Stomach (tissue), 9 donors: ENCODE data around the gene TRIM17. TPM values are rescaled to one million over a fixed set of nuclear protein-coding genes. Genes with fewer than 3 reads are reported as not detected.
A peak's percentile ranks its signal among the peaks of the same experiment; 100 is the strongest.

Source experiments
- DNase-seq, 2 donors: peaks; one replicate each; pipeline versions ENCODE4 v3.0.0 to v3.0.0-alpha.2; 2013 to 2019
- H3K27ac ChIP-seq, 5 donors: fragments of 200-600 bp in 4 of 5; sonication (generic) in 4 of 5; one replicate each; pipeline ENCODE4 v1.5.1; 2013 to 2019; ENCODE audit warnings: mild to moderate bottlenecking in 1 of 5, moderate library complexity in 1 of 5
- H3K27me3 ChIP-seq, 3 donors: fragments of 200-600 bp; sonication (generic); one replicate each; pipeline ENCODE4 v1.5.1; 2017 to 2019; ENCODE audit warnings: mixed run types in 1 of 3
- H3K36me3 ChIP-seq, 4 donors: fragments of 200-600 bp; sonication (generic); 1 replicate in 3 of 4; 2 replicates in 1 of 4; pipeline ENCODE4 v1.5.1; 2016 to 2019
- H3K4me1 ChIP-seq, 4 donors: fragments of 200-600 bp; sonication (generic); one replicate each; pipeline ENCODE4 v1.5.1; 2016 to 2019
- H3K4me3 ChIP-seq, 4 donors: fragments of 200-600 bp; sonication (generic) in 3 of 4; one replicate each; pipeline ENCODE4 v1.5.1; 2016 to 2019; ENCODE audit warnings: mild to moderate bottlenecking in 1 of 4
- H3K9me3 ChIP-seq, 4 donors: fragments of 200-600 bp; sonication (generic); one replicate each; pipeline ENCODE4 v1.5.1; 2016 to 2019
- CTCF ChIP-seq, 7 experiments: fragments of 450-650 bp in 4 of 7; fragments of 200-600 bp in 3 of 7; sonication (generic) in 3 of 7; IDR thresholded peaks; one replicate each; pipeline ENCODE4 v1.5.1; 2016 to 2019; ENCODE audit warnings: antibody characterized with exemption in 7 of 7, control low read depth in 2 of 7, mild to moderate bottlenecking in 1 of 7
- EP300 ChIP-seq: sonication (generic); formaldehyde crosslinking; IDR thresholded peaks from one replicate; pipeline ENCODE4 v1.6.1; 2017; ENCODE audit warnings: antibody characterized with exemption
- POLR2A ChIP-seq, 4 donors: fragments of 450-650 bp; IDR thresholded peaks; one replicate each; pipeline ENCODE4 v1.6.1; 2016; ENCODE audit warnings: antibody characterized with exemption in 4 of 4, control low read depth in 2 of 4, mild to moderate bottlenecking in 1 of 4, moderate library complexity in 1 of 4
- POLR2AphosphoS5 ChIP-seq, 3 donors: sonication (generic); formaldehyde crosslinking; IDR thresholded peaks; one replicate each; pipeline ENCODE4 v1.6.1; 2016; ENCODE audit warnings: antibody characterized with exemption in 3 of 3
- WGBS, 5 donors: extraction: QIAGEN DNeasy Blood & Tissue Kit in 3 of 5; methylation state at CpG; one replicate each; pipeline versions ENCODE4 v1.1.5 to v1.1.7; 2013 to 2018; 5-methylcytosine and 5-hydroxymethylcytosine counted together
- intact Hi-C: fragments of 100-400 bp; cut with DNase I; formaldehyde crosslinking; loops from one replicate; pipeline ENCODE4 v1.15.1; 2023; ENCODE audit warnings: low total_unique reads
- polyA plus RNA-seq, 3 donors: library from polyadenylated mRNA; stranded (reverse); fragments of 200-250 nt; gene quantifications; one replicate each; pipeline ENCODE4 v1.2.3, GENCODE V29; 2013
- total RNA-seq, 5 donors: library from RNA; depleted of rRNA; stranded (reverse); fragments of >200 nt; gene quantifications; one replicate each; pipeline versions ENCODE4 v1.1.0 to v1.2.3, GENCODE V29; 2014 to 2016
- donor health status: healthy with polysubstance abuse.
- donor health status: Bipolar disorder and iron deficiency.
- donor health status: healthy.

Gene TRIM17
- total and polyA plus RNA-seq, 8 donors, result 1.2 to 6.2 (median 1.8) TPM; not detected in 3

DNA sequence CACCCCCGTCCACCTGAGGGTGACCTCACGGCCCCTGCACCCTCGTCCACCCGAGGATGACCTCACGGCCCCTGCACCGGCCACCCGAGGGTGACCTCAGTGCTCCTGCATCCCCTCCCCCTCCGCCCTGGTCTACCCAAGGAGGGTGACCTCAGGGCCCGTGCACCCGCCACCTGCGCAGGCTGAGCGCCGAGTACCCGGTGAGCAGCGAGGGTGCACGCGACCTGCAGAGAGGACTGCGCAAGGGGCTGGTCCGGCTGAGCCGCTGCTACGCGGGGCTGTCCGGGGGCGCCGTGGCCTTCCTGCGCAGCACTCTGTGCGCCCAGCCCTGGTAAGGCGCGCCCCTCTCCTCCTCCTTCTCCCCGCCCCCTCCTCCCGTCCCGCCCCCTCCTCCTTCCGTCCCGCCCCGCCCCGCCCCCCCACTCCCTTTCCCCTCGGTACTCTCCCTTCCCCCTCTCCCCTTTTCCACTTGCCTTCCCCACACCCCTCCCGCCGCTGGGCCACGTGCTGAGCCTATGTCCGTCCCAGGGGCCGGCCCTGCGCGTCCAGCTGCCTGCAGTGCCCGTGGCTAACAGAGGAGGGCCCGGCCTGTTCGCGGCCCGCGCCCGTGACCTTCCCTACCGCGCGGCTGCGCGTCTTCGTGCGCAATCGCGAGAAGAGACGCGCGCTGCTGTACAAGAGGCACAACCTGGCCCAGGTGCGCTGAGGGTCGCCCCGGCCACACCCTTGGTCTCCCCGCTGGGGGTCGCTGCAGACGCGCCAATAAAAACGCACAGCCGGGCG, 38.4 kb downstream of the TRIM17 start:
- Histone ChIP-seq H3K4me1 (peaks cover 14 to 29% (median 22%) of the 10 kb centered on the region in 4 donors), H3K27me3 (peaks cover 0 to 27% (median 4%) of the 10 kb centered on the region in 3 donors), H3K4me3 (peak overlapping the region; percentile 49 to 68 (median 57)), H3K9me3 (no peaks in the 10 kb centered on the region), H3K27ac (peak overlapping the region in 3 of 5 donors; percentile 30 to 70 (median 50)), H3K36me3 (no peaks in the 10 kb centered on the region)
- TF ChIP-seq CTCF (IDR thresholded peaks at IDR 0.05) (peak in 5 of 7 experiments; percentile 18 to 47 (median 41)), POLR2AphosphoS5 (IDR thresholded peaks at IDR 0.05) (peak in 1 of 3 donors; percentile 40), POLR2A (IDR thresholded peaks at IDR 0.05) (no peak)
- peak; percentile 58 to 94 for DNase-seq
- intact Hi-C loops, result no loop called here
- WGBS, 5 donors, result 4 to 7% (median 6%) methylated on average over 47 to 71 of the region's 73 CpGs

DNA sequence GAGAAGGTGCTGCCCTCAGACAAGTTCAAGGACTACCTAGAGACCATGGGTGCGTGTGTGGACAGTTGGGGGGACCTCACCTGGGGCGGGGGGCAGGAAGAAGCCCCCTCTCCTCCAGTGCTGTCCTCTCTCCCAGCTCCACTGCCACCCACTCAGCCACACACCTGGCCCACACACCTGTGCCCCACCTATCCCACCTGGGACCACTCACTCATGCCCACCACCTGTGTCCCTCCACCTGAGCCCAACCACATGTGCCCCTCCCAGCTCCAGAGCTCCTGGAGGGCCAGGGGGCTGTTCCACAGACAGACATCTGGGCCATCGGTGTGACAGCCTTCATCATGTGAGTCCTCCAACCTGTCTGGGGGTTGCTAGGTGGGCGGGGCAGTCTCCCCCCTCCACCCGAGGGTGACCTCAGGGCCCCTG, 39.0 kb downstream of the TRIM17 start:
- Histone ChIP-seq H3K9me3 (no peaks in the 10 kb centered on the region), H3K4me1 (peaks cover 14 to 31% (median 23%) of the 10 kb centered on the region in 4 donors), H3K27ac (peak overlapping the region in 2 of 5 donors; percentile 18 to 70), H3K4me3 (peak overlapping the region in 3 of 4 donors; percentile 56 to 68 (median 58)), H3K36me3 (no peaks in the 10 kb centered on the region), H3K27me3 (peaks cover 0 to 27% (median 4%) of the 10 kb centered on the region in 3 donors)
- intact Hi-C loops, result no loop called here
- 40 to 100% (median 61%) methylated on average over 2 to 5 of the region's 5 CpGs for WGBS, 5 donors
- TF ChIP-seq CTCF (IDR thresholded peaks at IDR 0.05) (no peak), POLR2A (IDR thresholded peaks at IDR 0.05) (no peak), EP300 (no peak), POLR2AphosphoS5 (IDR thresholded peaks at IDR 0.05) (no peak)
- DNase-seq, result no peak

DNA sequence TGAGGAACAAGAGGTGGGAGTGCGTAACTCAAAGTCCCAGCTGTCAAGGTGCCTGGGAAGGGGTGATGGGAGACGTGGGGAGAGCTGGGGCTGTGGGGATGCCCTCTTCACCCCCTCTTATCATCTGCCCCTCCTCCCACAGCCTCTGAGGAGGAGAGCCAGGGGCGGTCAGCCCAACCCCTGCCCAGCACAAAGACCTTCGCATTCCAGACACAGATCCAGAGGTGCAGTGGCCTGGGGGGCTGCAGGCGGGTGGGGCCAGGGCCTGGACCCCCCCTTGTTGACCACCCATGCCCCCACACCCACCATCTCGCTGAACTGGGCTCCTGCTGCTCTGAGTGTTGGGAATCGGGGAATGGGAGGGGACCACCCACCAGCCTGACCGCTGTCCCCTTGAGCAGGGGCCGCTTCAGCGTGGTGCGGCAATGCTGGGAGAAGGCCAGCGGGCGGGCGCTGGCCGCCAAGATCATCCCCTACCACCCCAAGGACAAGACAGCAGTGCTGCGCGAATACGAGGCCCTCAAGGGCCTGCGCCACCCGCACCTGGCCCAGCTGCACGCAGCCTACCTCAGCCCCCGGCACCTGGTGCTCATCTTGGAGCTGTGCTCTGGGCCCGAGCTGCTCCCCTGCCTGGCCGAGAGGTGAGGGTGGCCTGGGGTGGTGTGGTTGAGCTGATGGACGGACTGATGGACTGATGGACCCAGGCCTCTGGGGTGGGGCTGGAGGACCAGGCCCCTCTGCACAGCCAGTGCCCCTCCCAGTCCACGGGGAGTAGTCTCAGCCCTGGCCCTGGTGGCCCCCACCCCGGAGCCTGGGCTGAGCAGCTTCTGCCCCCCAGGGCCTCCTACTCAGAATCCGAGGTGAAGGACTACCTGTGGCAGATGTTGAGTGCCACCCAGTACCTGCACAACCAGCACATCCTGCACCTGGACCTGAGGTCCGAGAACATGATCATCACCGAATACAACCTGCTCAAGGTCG, 39.7 kb downstream of the TRIM17 start:
- Histone ChIP-seq H3K27me3 (peaks cover 0 to 31% (median 4%) of the 10 kb centered on the region in 3 donors), H3K27ac (peak overlapping the region in 1 of 5 donors; percentile 74), H3K36me3 (no peaks in the 10 kb centered on the region), H3K4me3 (no peak overlapping the region), H3K9me3 (no peaks in the 10 kb centered on the region), H3K4me1 (peaks cover 14 to 36% (median 27%) of the 10 kb centered on the region in 4 donors)
- TF ChIP-seq POLR2A (IDR thresholded peaks at IDR 0.05), result no peak
- WGBS, 5 donors, result 88 to 95% (median 92%) methylated on average over 18 to 31 of the region's 31 CpGs
- intact Hi-C loops, result no loop called here
- no peak for DNase-seq

GRCh38 chr1:228376262-228376628, 40.4 kb downstream of the TRIM17 start:
- no peak overlapping the region for H3K4me3 ChIP-seq
- no peak for TF ChIP-seq CTCF (IDR thresholded peaks at IDR 0.05)
- no peak for TF ChIP-seq EP300
- TF ChIP-seq POLR2AphosphoS5 (IDR thresholded peaks at IDR 0.05), result no peak
- TF ChIP-seq POLR2A (IDR thresholded peaks at IDR 0.05), result no peak
- DNase-seq, result no peak
- intact Hi-C loops, result no loop called here
- peak overlapping the region in 1 of 5 donors; percentile 74 for H3K27ac ChIP-seq
- WGBS, 5 donors, result 80 to 96% (median 88%) methylated on average over 3 of the region's 3 CpGs
- H3K27me3 ChIP-seq, result peaks cover 0 to 38% (median 10%) of the 10 kb centered on the region in 3 donors
- H3K9me3 ChIP-seq, result no peaks in the 10 kb centered on the region
- H3K4me1 ChIP-seq, result peaks cover 14 to 42% (median 27%) of the 10 kb centered on the region in 4 donors
- H3K36me3 ChIP-seq, result no peaks in the 10 kb centered on the region
